Sigmoid colon (tissue), 4 donors: ENCODE measurements around the gene VWA5A.

ENCODE experiments used
- EP300 ChIP-seq, 4 donors: sonication (generic); formaldehyde crosslinking; IDR thresholded peaks; one replicate each; pipeline ENCODE4 v1.6.1; 2017; ENCODE audit warnings: antibody characterized with exemption in 4 of 4
- TF ChIP-seq, protein P1 (sequence below), 4 experiments: fragments of 450-650 bp in 3 of 4; fragments of 200-600 bp in 1 of 4; IDR thresholded peaks; one replicate each; pipeline ENCODE4 v1.5.1; 2016 to 2019; ENCODE audit warnings: antibody characterized with exemption in 4 of 4, mild to moderate bottlenecking in 3 of 4, moderate library complexity in 2 of 4

DNA sequence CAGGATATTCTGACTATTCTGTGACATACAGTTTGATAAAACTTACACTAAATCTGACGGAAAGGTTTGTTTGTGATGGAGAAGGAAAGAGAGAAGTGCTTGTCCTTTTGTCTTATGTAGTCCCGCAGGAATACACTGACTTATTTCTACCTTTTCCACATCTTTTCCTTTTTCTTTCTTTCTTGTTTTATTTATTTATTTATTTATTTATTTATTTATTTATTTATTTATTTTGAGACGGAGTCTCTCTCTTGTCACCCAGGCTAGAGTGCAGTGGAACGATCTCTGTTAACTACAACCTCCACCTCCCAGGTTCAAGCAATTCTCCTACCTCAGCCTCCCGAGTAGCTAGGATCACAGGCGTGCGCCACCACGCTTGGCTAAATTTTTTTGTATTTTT lies 43.1 kb upstream of the VWA5A start:
- TF ChIP-seq, protein P1, sequence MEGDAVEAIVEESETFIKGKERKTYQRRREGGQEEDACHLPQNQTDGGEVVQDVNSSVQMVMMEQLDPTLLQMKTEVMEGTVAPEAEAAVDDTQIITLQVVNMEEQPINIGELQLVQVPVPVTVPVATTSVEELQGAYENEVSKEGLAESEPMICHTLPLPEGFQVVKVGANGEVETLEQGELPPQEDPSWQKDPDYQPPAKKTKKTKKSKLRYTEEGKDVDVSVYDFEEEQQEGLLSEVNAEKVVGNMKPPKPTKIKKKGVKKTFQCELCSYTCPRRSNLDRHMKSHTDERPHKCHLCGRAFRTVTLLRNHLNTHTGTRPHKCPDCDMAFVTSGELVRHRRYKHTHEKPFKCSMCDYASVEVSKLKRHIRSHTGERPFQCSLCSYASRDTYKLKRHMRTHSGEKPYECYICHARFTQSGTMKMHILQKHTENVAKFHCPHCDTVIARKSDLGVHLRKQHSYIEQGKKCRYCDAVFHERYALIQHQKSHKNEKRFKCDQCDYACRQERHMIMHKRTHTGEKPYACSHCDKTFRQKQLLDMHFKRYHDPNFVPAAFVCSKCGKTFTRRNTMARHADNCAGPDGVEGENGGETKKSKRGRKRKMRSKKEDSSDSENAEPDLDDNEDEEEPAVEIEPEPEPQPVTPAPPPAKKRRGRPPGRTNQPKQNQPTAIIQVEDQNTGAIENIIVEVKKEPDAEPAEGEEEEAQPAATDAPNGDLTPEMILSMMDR (IDR thresholded peaks at IDR 0.05) = no peak
- TF ChIP-seq EP300 (IDR thresholded peaks at IDR 0.05) = no peak
